NCI-H146 treated with DMSO at 0.1 percent for 48 hours (cell line): ENCODE results near the gene MAP10.

Experiments used
- DNase-seq: peaks from one replicate; lab custom pipeline; 2025; ENCODE audit not compliant: unreplicated experiment; lab: John Stamatoyannopoulos, UW

Gene MAP10

DNA sequence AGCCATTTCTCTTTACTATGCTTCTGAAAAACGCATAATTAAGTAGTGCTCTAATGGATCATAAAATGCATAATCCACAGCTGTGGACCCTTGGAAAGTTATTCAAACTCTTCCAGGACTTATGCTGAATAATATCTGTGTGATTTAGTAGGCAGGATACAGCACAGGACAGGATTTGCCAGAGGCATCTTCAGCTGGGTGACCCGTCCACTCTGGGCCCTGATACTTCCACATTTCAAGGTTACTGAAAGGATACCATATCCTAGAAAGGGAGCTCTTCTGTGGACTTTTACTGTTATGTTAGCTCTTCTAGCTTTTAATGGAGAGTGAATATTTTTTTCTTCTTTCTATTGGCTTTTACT is 49.6 kb downstream of the MAP10 start:
- DNase-seq: no peak

DNA sequence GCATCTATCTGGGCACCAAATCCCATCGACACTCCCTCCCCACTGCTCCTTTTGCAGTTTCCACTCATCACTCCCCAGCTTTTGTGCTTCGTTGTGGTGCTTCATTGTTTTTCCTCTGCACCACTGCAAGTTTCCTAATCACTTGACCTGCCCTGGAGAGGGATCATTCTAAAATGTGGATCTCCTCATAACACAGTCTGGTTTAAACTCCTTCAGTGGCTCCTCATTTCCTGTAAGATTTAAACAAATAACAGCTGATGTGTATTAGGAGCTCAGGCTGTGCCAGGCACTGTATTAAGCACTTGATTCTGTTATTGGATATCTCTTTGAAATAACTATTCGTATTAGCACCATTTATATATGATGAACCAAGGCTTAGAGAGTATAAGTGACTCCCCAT is 51.3 kb downstream of the MAP10 start:
- DNase-seq: no peak
